Glutamatergic neuron (in vitro differentiated cells): ENCODE measurements around the gene KIRREL3. TPM values are rescaled to one million over a fixed set of nuclear protein-coding genes. Genes with fewer than 3 reads are reported as not detected.

Experiments used
- DNase-seq: peaks from one replicate; pipeline ENCODE4 v3.0.0; 2022
- H3K27ac Mint-ChIP-seq: one replicate; pipeline ENCODE4 v1.8.0; 2020; ENCODE audit warnings: mild to moderate bottlenecking, mixed read lengths, inconsistent platforms; ENCODE audit not compliant: unreplicated experiment
- H3K27me3 Mint-ChIP-seq: one replicate; pipeline ENCODE4 v1.8.0; 2020; ENCODE audit warnings: mild to moderate bottlenecking, moderate library complexity, mixed read lengths, inconsistent platforms; ENCODE audit not compliant: unreplicated experiment
- H3K36me3 Mint-ChIP-seq: one replicate; pipeline ENCODE4 v1.8.0; 2020; ENCODE audit warnings: mild to moderate bottlenecking, mixed read lengths, inconsistent platforms; ENCODE audit not compliant: unreplicated experiment
- H3K4me1 Mint-ChIP-seq: one replicate; pipeline ENCODE4 v1.8.0; 2020; ENCODE audit warnings: mild to moderate bottlenecking, low read depth, mixed read lengths, inconsistent platforms; ENCODE audit not compliant: unreplicated experiment
- H3K4me3 Mint-ChIP-seq: one replicate; pipeline ENCODE4 v1.8.0; 2020; ENCODE audit warnings: mild to moderate bottlenecking, mixed read lengths, inconsistent platforms; ENCODE audit not compliant: unreplicated experiment
- H3K9me3 Mint-ChIP-seq: one replicate; pipeline ENCODE4 v1.8.0; 2020; ENCODE audit warnings: mild to moderate bottlenecking, moderate library complexity, mixed read lengths, inconsistent platforms; ENCODE audit not compliant: unreplicated experiment
- CTCF ChIP-seq: fragments of 200-600 bp; sonication (generic); IDR thresholded peaks from one replicate; pipeline ENCODE4 v1.5.0; 2021; ENCODE audit not compliant: partially characterized antibody, unreplicated experiment
- total RNA-seq: library from RNA; stranded (reverse); fragmentation: NEBNext Ultra II Directional; extraction: Animal tissue kit (Norgen Biotek cat#: 25700); gene quantifications from one replicate; pipeline ENCODE4 v1.2.1, GENCODE V29; 2021; ENCODE audit not compliant: unreplicated experiment

KIRREL3 gene
- total RNA-seq, 1 donor from 2014 or later, result 25.3 TPM

GRCh38 chr11:126878913-126879482, 121.6 kb downstream of the KIRREL3 start:
- Mint-ChIP-seq H3K36me3 (no peaks in the 10 kb centered on the region), H3K4me1 (no peaks in the 10 kb centered on the region), H3K27me3 (peaks cover 4% of the 10 kb centered on the region), H3K9me3 (no peaks in the 10 kb centered on the region), H3K4me3 (no peak overlapping the region), H3K27ac (no peak overlapping the region)
- no peak for TF ChIP-seq CTCF
- DNase-seq, result no peak

- H3K4me1 Mint-ChIP-seq, result no peaks in the 10 kb centered on the region
- H3K9me3 Mint-ChIP-seq, result no peaks in the 10 kb centered on the region
- no peak for TF ChIP-seq CTCF
- no peak for DNase-seq
- peaks cover 13% of the 10 kb centered on the region for H3K36me3 Mint-ChIP-seq
- no peak overlapping the region for H3K4me3 Mint-ChIP-seq
- no peak overlapping the region for H3K27ac Mint-ChIP-seq
- peaks cover 4% of the 10 kb centered on the region for H3K27me3 Mint-ChIP-seq
Measured at GRCh38 chr11:126874831-126875230, 125.7 kb downstream of the KIRREL3 start.

- Mint-ChIP-seq H3K4me3 (no peak overlapping the region), H3K9me3 (no peaks in the 10 kb centered on the region), H3K27me3 (peaks cover 4% of the 10 kb centered on the region), H3K27ac (no peak overlapping the region), H3K36me3 (peaks cover 13% of the 10 kb centered on the region), H3K4me1 (no peaks in the 10 kb centered on the region)
- no peak for TF ChIP-seq CTCF
- DNase-seq, result no peak
Measured at GRCh38 chr11:126874276-126874675, 126.3 kb downstream of the KIRREL3 start.

GRCh38 chr11:126871792-126872191, 128.8 kb downstream of the KIRREL3 start:
- Mint-ChIP-seq H3K36me3 (peaks cover 13% of the 10 kb centered on the region), H3K27me3 (peaks cover 3% of the 10 kb centered on the region), H3K4me3 (no peak overlapping the region), H3K27ac (no peak overlapping the region), H3K9me3 (no peaks in the 10 kb centered on the region), H3K4me1 (peaks cover 2% of the 10 kb centered on the region)
- DNase-seq, result no peak
- TF ChIP-seq CTCF, result no peak

- peaks cover 9% of the 10 kb centered on the region for H3K4me1 Mint-ChIP-seq
- no peak overlapping the region for H3K4me3 Mint-ChIP-seq
- H3K36me3 Mint-ChIP-seq, result peaks cover 13% of the 10 kb centered on the region
- TF ChIP-seq CTCF, result no peak
- H3K9me3 Mint-ChIP-seq, result no peaks in the 10 kb centered on the region
- H3K27me3 Mint-ChIP-seq, result peaks cover 3% of the 10 kb centered on the region
- no peak overlapping the region for H3K27ac Mint-ChIP-seq
- no peak for DNase-seq
Measured at GRCh38 chr11:126870021-126870420, 130.5 kb downstream of the KIRREL3 start.
